WTC11 (cell line): Measurements from ENCODE around the gene CPT1B. TPM values are rescaled to one million over a fixed set of nuclear protein-coding genes. Genes with fewer than 3 reads are reported as not detected.

Experiments used
- ATAC-seq: fragments of 200-7000 bp; cut with Tn5 transposase; 2 replicates; pipeline ENCODE4 v1.10.0; 2021; ENCODE audit warnings: mild to moderate bottlenecking, moderate library complexity
- CTCF ChIA-PET: fragments of 300-600 bp; sonication (Branson Sonifier 250); formaldehyde crosslinking; loops from one replicate; lab custom pipeline; 2021; ENCODE audit warnings: antibody characterized with exemption; lab: Charles Lee
- POLR2A ChIA-PET: fragments of 350-600 bp; sonication (Branson Sonifier 250); formaldehyde crosslinking; loops from one replicate; lab custom pipeline; 2021; ENCODE audit warnings: antibody characterized with exemption; lab: Charles Lee
- DNase-seq: peaks from one replicate; pipeline ENCODE4 v3.0.0; 2021; ENCODE audit warnings: low spot score
- H3K27ac Mint-ChIP-seq: 2 replicates; pipeline ENCODE4 v1.8.0; 2021; ENCODE audit warnings: mixed read lengths
- H3K27me3 Mint-ChIP-seq: 2 replicates; pipeline ENCODE4 v1.8.0; 2021; ENCODE audit warnings: low read depth, mild to moderate bottlenecking, moderate library complexity, mixed read lengths
- H3K36me3 Mint-ChIP-seq: 2 replicates; pipeline ENCODE4 v1.8.0; 2021; ENCODE audit warnings: mixed read lengths
- H3K4me1 Mint-ChIP-seq: 2 replicates; pipeline ENCODE4 v1.8.0; 2022; ENCODE audit warnings: mixed read lengths
- H3K4me3 Mint-ChIP-seq: 2 replicates; pipeline ENCODE4 v1.8.0; 2021; ENCODE audit warnings: mild to moderate bottlenecking, moderate library complexity, mixed read lengths
- H3K9me3 Mint-ChIP-seq: 2 replicates; pipeline ENCODE4 v1.8.0; 2021; ENCODE audit warnings: mixed read lengths
- AR ChIP-seq: fragments of 250-450 bp; sonication (Bioruptor Pico); IDR thresholded peaks from 2 replicates; pipeline ENCODE4 v1.9.0; 2021; ENCODE audit warnings: mild to moderate bottlenecking
- ATF2 ChIP-seq: sonication (generic); formaldehyde crosslinking; IDR thresholded peaks from 2 replicates; pipeline ENCODE4 v1.8.1; 2022; ENCODE audit warnings: low read depth, missing genetic modification reagents, borderline replicate concordance
- ATF3 ChIP-seq: sonication (generic); formaldehyde crosslinking; conservative IDR thresholded peaks from 2 replicates; pipeline ENCODE4 v1.8.1; 2022; ENCODE audit warnings: mild to moderate bottlenecking, missing genetic modification reagents
- FOXK1 ChIP-seq: sonication (generic); formaldehyde crosslinking; IDR thresholded peaks from 2 replicates; pipeline ENCODE4 v1.8.0; 2022; ENCODE audit warnings: mild to moderate bottlenecking, moderate library complexity, missing genetic modification reagents
- GABPB1 ChIP-seq: sonication (generic); formaldehyde crosslinking; IDR thresholded peaks from 2 replicates; pipeline ENCODE4 v1.8.1; 2023; ENCODE audit warnings: mild to moderate bottlenecking, missing genetic modification reagents
- GTF2I ChIP-seq: fragments of 250-450 bp; sonication (Bioruptor Pico); conservative IDR thresholded peaks from 2 replicates; pipeline ENCODE4 v1.4.0; 2021; ENCODE audit warnings: mild to moderate bottlenecking
- KAT7 ChIP-seq: sonication (generic); formaldehyde crosslinking; IDR thresholded peaks from 2 replicates; pipeline ENCODE4 v1.8.1; 2023; ENCODE audit warnings: missing genetic modification reagents, mild to moderate bottlenecking, borderline replicate concordance
- PRDM15 ChIP-seq: sonication (generic); formaldehyde crosslinking; IDR thresholded peaks from 2 replicates; pipeline ENCODE4 v1.8.0; 2022; ENCODE audit warnings: missing genetic modification reagents
- TP53 ChIP-seq: sonication (generic); formaldehyde crosslinking; IDR thresholded peaks from 2 replicates; pipeline ENCODE4 v1.8.1; 2023; ENCODE audit warnings: mild to moderate bottlenecking, missing genetic modification reagents
- USF2 ChIP-seq: sonication (generic); formaldehyde crosslinking; IDR thresholded peaks from 2 replicates; pipeline ENCODE4 v1.8.1; 2023; ENCODE audit warnings: mild to moderate bottlenecking, missing genetic modification reagents, moderate library complexity
- ZNF121 ChIP-seq: sonication (generic); formaldehyde crosslinking; IDR thresholded peaks from 2 replicates; pipeline ENCODE4 v1.8.0; 2023; ENCODE audit warnings: missing genetic modification reagents
- ZNF281 ChIP-seq: sonication (generic); formaldehyde crosslinking; IDR thresholded peaks from 2 replicates; pipeline ENCODE4 v1.8.0; 2023; ENCODE audit warnings: mild to moderate bottlenecking, missing genetic modification reagents
- ZNF512 ChIP-seq: sonication (generic); formaldehyde crosslinking; IDR thresholded peaks from 2 replicates; pipeline ENCODE4 v1.8.1; 2022; ENCODE audit warnings: missing genetic modification reagents, borderline replicate concordance
- total RNA-seq: library from RNA; stranded (reverse); gene quantifications from 3 replicates; pipeline ENCODE4 v1.2.3, GENCODE V29; 2021

CPT1B gene
- total RNA-seq, 1 experiment from 2014 or later: 33.7 TPM

GRCh38 chr22:50575426-50575941 lies 2.7 kb downstream of the CPT1B start:
- ATAC-seq (no peak), DNase-seq (no peak)
- CTCF ChIA-PET: interaction anchor here (0.8 to 5.0 kb wide), 14 partner anchors 9 to 124 kb away, joined by 3 to 25 read pairs (median 4); partner anchors contain the start of genes SCO2 and SYCE3
- no peak for TF ChIP-seq GABPB1 (CRISPR knock-in tag)
- no peak for TF ChIP-seq ZNF512
- no peak for TF ChIP-seq FOXK1 (CRISPR knock-in tag)
- no peak for TF ChIP-seq KAT7 (CRISPR knock-in tag)
- TF ChIP-seq USF2 (CRISPR knock-in tag): no peak
- no peak for TF ChIP-seq ZNF121 (CRISPR knock-in tag)
- no peak for TF ChIP-seq GTF2I (CRISPR knock-in tag)
- no peak for TF ChIP-seq TP53
- no peak for TF ChIP-seq ATF2
- TF ChIP-seq AR (CRISPR knock-in tag): no peak
- no peak for TF ChIP-seq ZNF281
- no peak for TF ChIP-seq ATF3 (CRISPR knock-in tag)
- no peak for TF ChIP-seq PRDM15 (CRISPR knock-in tag)
- Mint-ChIP-seq H3K27ac (no peak overlapping the region), H3K36me3 (peaks cover 22% of the 10 kb centered on the region), H3K27me3 (no peaks in the 10 kb centered on the region), H3K4me1 (no peaks in the 10 kb centered on the region), H3K4me3 (no peak overlapping the region), H3K9me3 (no peaks in the 10 kb centered on the region)
- POLR2A ChIA-PET: no interaction called here
